SH-SY5Y (cell line): ENCODE results near the gene AZIN2.

Source experiments
- GATA2 ChIP-seq: IDR thresholded peaks from 2 replicates; pipeline ENCODE4 v1.6.1; 2011; ENCODE audit warnings: mild to moderate bottlenecking, low read depth, low read length
- GATA3 ChIP-seq: IDR thresholded peaks from 2 replicates; pipeline ENCODE4 v1.6.1; 2011; ENCODE audit warnings: low read depth, mild to moderate bottlenecking, low read length, moderate library complexity

- TF ChIP-seq GATA2: no peak
- TF ChIP-seq GATA3: no peak
Measured at GRCh38 chr1:33157131-33157530, 76.2 kb downstream of the AZIN2 start.
